Astrocyte of the cerebellum (primary cell): Measurements from ENCODE around the gene CRYL1.

Experiments
- DNase-seq: peaks from one replicate; pipeline ENCODE4 v3.0.0-alpha.2; 2011; ENCODE audit warnings: low read depth
- H3K4me3 ChIP-seq: 2 replicates; pipeline ENCODE4 v1.5.1; 2011; ENCODE audit warnings: mild to moderate bottlenecking, low read depth, low read length, moderate library complexity
- CTCF ChIP-seq: IDR thresholded peaks from 2 replicates; pipeline ENCODE4 v1.5.1; 2012; ENCODE audit warnings: low read length, low read depth, moderate library complexity, mild to moderate bottlenecking; ENCODE audit errors: missing control alignments
- in situ Hi-C: cut with HindIII; loops from 2 replicates; pipeline ENCODE4 v1.10.0; 2017; ENCODE audit warnings: low sequenced_read_pairs

Gene CRYL1

GRCh38 chr13:20360835-20361412, 164.7 kb downstream of the CRYL1 start:
- no peak for TF ChIP-seq CTCF
- in situ Hi-C loops: no loop called here
- no peak overlapping the region for H3K4me3 ChIP-seq
- no peak for DNase-seq

GRCh38 chr13:20360041-20360491, 165.6 kb downstream of the CRYL1 start:
- no peak for TF ChIP-seq CTCF
- DNase-seq: peak; percentile 46
- in situ Hi-C loops: no loop called here
- no peak overlapping the region for H3K4me3 ChIP-seq

- no peak for TF ChIP-seq CTCF
Measured at GRCh38 chr13:20359335-20359734, 166.3 kb downstream of the CRYL1 start.

GRCh38 chr13:20358022-20358421, 167.6 kb downstream of the CRYL1 start:
- DNase-seq: no peak
- in situ Hi-C loops: no loop called here
- no peak overlapping the region for H3K4me3 ChIP-seq
- no peak for TF ChIP-seq CTCF

More at GRCh38 chr13:20359335-20359734, 166.3 kb downstream of the CRYL1 start:
- no peak overlapping the region for H3K4me3 ChIP-seq
- peak; percentile 86 for DNase-seq
- in situ Hi-C loops: no loop called here

- H3K4me3 ChIP-seq: no peak overlapping the region
- in situ Hi-C loops: no loop called here
- no peak for DNase-seq
- TF ChIP-seq CTCF: no peak
Measured at GRCh38 chr13:20356444-20356843, 169.2 kb downstream of the CRYL1 start.

GRCh38 chr13:20354722-20355121, 170.9 kb downstream of the CRYL1 start:
- TF ChIP-seq CTCF: no peak
- in situ Hi-C loops: no loop called here
- H3K4me3 ChIP-seq: no peak overlapping the region
- DNase-seq: no peak
